ENCODE data around the gene SLC66A2. TPM values are rescaled to one million over a fixed set of nuclear protein-coding genes. Genes with fewer than 3 reads are reported as not detected.

Gene SLC66A2
- total and polyA plus RNA-seq, 2 of the 13 experiments (the other 11 are each of a cell fraction or from before 2014, with no cell fraction given) = 33.5 to 41.9 TPM

DNA sequence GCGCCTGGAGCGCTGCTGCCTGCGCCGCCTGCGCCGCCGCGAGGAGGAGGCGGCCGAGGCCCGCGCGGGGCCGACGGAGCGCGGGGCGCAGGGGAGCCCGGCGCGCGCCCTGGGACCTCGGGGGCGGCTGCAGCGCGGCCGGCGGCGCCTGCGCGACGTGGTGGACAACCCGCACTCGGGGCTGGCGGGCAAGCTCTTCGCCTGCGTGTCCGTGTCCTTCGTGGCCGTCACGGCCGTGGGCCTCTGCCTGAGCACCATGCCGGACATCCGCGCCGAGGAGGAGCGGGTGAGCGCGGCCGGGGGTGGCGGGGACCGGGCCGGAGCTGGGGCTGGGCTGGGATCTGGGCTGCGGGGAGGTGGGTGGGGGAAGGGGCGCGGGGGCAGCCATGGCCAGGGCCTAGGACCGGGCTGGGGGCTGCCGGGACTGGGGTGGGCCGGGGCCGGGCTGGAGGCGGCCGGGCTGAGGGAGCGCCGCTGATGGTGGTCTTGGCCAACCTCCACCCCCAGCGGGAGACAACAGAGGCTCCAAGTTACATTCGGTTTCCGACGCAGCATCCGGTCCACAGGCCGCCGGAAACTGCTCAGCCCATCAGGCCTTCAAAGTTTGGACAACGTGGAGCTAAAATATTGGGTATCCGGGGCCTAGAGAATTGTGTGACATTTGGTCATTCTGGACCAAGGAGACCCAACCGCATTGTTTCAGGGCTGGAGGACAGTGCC, 87.3 kb downstream of the SLC66A2 start:
- WGBS (ENCODE audit: low lambda C conversion rate) = 88% methylated on average over 60 of the region's 74 CpGs
- DNase-seq (ENCODE audit: low spot score) (no peak), FAIRE-seq (no peak), ATAC-seq (no peak)
- POLR2A ChIA-PET = no interaction called here
- intact Hi-C loops (cut with micrococcal nuclease; ENCODE audit: unreplicated experiment) (no loop called here), in situ Hi-C loops (cut with HindIII; ENCODE audit: extremely low pct_ligation_motif_present, low pct_unique_long_range_greater_than_20kb) (no loop called here)
- H3K27me3 ChIP-seq (ENCODE audit: control insufficient read depth in 1 of 2, insufficient read depth in 2 of 2, low read length in 2 of 2) = peaks cover 2 to 45% of the 10 kb centered on the region in 2 experiments
- H3K36me3 ChIP-seq (replicated peaks in 1 of 2; ENCODE audit: control insufficient read depth in 1 of 2, insufficient read depth in 2 of 2, low read length in 2 of 2) = no peaks in the 10 kb centered on the region
- no peak overlapping the region for H3K27ac ChIP-seq (ENCODE audit: extremely low read length, insufficient read depth, low read length)
- no peak overlapping the region for H3K9ac ChIP-seq (ENCODE audit: insufficient read depth, low read depth, low read length)
- no peaks in the 10 kb centered on the region for H3K79me2 ChIP-seq (ENCODE audit: insufficient read depth, low read length)
- no peaks in the 10 kb centered on the region for H3K4me1 ChIP-seq (ENCODE audit: insufficient read depth, low read length)
- TF ChIP-seq ZNF878 (CRISPR knock-in tag; IDR thresholded peaks at IDR 0.05) = no peak
- no peak for TF ChIP-seq EZH2 (conservative IDR thresholded peaks at IDR 0.05; ENCODE audit: low read depth, low read length)
- TF ChIP-seq RAD21 (CRISPR knock-in tag; IDR thresholded peaks at IDR 0.05) = no peak
- TF ChIP-seq ZFP36 (IDR thresholded peaks at IDR 0.05; ENCODE audit: borderline replicate concordance, low read depth, low read length, partially characterized antibody) = no peak
- TF ChIP-seq NFIB (CRISPR knock-in tag; IDR thresholded peaks at IDR 0.05; ENCODE audit: borderline replicate concordance) = no peak
- TF ChIP-seq ZNF331 (CRISPR knock-in tag; IDR thresholded peaks at IDR 0.05) = no peak
- TF ChIP-seq XRCC5 (optimal IDR thresholded peaks at IDR 0.05; ENCODE audit: low read length) = no peak
- TF ChIP-seq, protein P1, sequence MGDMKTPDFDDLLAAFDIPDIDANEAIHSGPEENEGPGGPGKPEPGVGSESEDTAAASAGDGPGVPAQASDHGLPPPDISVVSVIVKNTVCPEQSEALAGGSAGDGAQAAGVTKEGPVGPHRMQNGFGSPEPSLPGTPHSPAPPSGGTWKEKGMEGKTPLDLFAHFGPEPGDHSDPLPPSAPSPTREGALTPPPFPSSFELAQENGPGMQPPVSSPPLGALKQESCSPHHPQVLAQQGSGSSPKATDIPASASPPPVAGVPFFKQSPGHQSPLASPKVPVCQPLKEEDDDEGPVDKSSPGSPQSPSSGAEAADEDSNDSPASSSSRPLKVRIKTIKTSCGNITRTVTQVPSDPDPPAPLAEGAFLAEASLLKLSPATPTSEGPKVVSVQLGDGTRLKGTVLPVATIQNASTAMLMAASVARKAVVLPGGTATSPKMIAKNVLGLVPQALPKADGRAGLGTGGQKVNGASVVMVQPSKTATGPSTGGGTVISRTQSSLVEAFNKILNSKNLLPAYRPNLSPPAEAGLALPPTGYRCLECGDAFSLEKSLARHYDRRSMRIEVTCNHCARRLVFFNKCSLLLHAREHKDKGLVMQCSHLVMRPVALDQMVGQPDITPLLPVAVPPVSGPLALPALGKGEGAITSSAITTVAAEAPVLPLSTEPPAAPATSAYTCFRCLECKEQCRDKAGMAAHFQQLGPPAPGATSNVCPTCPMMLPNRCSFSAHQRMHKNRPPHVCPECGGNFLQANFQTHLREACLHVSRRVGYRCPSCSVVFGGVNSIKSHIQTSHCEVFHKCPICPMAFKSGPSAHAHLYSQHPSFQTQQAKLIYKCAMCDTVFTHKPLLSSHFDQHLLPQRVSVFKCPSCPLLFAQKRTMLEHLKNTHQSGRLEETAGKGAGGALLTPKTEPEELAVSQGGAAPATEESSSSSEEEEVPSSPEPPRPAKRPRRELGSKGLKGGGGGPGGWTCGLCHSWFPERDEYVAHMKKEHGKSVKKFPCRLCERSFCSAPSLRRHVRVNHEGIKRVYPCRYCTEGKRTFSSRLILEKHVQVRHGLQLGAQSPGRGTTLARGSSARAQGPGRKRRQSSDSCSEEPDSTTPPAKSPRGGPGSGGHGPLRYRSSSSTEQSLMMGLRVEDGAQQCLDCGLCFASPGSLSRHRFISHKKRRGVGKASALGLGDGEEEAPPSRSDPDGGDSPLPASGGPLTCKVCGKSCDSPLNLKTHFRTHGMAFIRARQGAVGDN (CRISPR knock-in tag; IDR thresholded peaks at IDR 0.05) = no peak
- TF ChIP-seq ZNF431 (CRISPR knock-in tag; IDR thresholded peaks at IDR 0.05; ENCODE audit: borderline replicate concordance, low read depth) = no peak
- TF ChIP-seq ZNF777 (CRISPR knock-in tag; IDR thresholded peaks at IDR 0.05) = no peak
- H2AFZ ChIP-seq (ENCODE audit: low read length) = no peak overlapping the region
- CTCF ChIA-PET (ENCODE audit: low intra/inter-chr PET ratio, low total read pairs) = no interaction called here
- no peak overlapping the region for H3K4me2 ChIP-seq (ENCODE audit: low read depth, low read length)
- H3K9me3 ChIP-seq (ENCODE audit: low read length) = no peaks in the 10 kb centered on the region
- no peak overlapping the region for H3K4me3 ChIP-seq (replicated peaks in 1 of 3; ENCODE audit: insufficient read depth in 1 of 3, low read depth in 2 of 3, low read length in 3 of 3)
- no TSS peak for BruUV-seq (replicated peaks)
- no peaks in the 10 kb centered on the region for H4K20me1 ChIP-seq (ENCODE audit: insufficient read depth, low read length)
